Stimulated activated CD4-positive, alpha-beta T cell treated with anti-CD3 and anti-CD28 coated beads, Interleukin-4, amount 100 ng/mL, for 1 hour (primary cell): Measurements from ENCODE around the gene USO1.
"Not testable (repeated sequence)": the region's sequence is repeated elsewhere in the genome, so short reads cannot be mapped to it uniquely, and the experiment has no call there.

ENCODE experiments used
- DNase-seq: peaks from one replicate; pipeline ENCODE4 v3.0.0-alpha.2; 2020

Gene USO1

DNA sequence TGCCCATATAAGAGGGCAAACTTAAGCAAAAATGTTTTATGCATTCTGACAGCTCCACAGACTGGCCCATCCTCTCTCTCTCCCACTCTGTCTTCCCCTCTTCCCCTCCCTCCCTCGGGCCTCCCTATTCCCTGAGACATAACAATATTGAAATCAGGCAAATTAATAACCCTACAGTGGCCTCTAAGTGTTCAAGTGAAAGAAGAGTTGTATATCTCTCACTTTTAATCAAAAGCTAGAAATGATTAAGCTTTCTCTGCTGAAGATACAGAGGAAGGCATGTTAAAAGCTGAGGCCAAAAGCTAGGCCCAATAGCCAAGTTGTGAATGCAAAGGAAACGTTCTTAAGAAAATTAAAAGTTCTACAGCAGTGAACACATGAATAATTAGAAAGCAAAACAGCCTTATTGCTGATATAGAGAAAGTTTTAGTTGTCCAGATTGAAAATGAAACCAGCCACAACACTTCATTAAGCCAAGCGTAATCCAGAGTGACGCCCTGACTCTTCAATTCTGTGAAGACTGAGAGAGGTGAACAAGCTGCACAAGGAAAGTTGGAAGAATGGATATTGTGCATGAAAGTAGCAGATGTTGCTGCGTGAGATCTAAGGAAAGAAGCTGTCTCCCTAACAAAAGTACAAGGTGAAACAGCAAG lies 54.9 kb downstream of the USO1 start:
- no peak for DNase-seq

DNA sequence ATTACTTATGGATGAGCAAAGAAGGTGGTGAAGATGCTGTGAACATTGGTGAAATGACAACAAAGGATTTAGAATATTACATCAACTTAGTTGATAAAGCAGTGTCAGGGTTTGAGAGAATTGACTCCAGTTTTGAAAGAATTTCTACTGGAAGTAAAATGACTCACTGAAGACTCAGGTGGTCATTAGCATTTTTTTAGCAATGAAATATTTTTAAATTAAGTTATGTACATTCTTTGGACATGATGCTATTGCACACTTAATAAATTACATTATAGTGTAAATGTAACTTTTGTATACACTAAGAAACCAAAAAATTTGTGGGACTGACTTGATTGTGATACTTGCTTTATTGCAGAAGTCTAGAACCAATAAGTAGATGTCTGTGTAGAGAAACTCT lies 56.9 kb downstream of the USO1 start:
- no peak for DNase-seq

DNA sequence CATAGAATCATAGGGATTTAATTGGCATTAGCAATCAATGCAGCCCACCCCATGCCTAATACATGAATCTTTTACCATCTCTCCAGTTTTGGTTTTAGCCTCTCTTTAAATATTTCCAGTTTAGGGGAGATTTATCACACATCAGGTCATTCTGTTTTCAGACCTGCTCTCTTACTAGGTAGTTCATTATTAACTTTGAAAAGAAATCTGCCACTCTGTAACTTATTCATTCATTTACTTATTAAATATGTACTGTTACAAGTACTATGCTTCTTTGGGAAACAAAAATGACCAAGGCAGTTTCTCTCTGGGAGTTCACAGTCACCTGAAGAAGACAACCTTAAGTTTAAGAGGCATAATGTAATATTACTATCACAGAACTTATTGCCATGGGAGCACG lies 62.1 kb downstream of the USO1 start:
- no peak for DNase-seq

DNA sequence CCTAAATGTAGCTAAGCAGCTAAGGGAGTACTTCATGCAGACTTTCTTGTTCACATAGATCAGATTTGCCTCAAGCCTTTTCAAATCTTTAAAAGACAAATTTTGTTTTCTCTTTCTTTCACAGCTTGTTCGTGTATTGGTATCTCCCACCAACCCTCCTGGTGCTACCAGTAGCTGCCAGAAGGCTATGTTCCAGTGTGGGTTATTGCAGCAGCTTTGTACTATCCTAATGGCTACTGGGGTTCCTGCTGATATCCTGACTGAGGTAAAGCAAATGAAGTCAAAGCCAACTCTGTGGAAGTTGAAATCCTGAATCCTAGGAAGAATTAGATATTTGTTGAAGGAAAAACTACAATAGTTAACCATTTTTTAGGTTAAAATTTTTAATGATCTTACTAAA lies 62.6 kb downstream of the USO1 start:
- no peak for DNase-seq

DNA sequence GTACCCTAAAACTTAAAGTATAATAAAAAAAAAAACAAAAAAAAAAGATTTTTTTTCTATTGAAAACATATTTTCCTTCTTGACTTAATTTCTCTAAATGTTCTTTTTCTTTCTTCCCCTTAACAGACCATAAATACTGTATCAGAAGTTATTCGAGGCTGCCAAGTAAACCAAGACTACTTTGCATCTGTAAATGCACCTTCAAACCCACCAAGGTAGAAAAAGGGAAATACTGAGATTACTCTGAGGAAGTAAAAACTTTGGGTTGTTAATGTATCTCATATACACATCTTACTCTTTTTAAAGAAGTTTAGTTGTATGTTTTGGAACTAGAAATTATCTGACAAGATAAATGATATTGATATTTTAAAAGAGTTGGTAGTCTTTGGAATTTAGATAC lies 65.6 kb downstream of the USO1 start:
- no peak for DNase-seq

DNA sequence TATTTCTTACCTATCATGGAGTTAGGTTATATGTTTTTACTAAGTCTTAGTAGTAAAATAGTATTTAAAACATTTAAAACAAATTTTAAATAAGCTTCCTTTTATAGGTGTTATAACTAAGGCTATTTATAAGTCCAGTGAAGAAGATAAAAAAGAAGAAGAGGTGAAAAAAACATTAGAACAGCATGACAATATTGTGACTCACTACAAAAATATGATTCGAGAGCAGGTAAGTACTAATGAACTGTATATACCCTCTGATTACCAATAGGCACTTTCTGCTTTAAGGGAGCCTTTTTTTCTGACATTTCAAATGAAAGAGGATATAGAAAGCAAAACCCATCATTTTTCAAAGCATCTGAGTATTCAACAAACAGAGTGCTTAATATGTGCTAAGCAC lies 76.6 kb downstream of the USO1 start:
- DNase-seq = no peak

DNA sequence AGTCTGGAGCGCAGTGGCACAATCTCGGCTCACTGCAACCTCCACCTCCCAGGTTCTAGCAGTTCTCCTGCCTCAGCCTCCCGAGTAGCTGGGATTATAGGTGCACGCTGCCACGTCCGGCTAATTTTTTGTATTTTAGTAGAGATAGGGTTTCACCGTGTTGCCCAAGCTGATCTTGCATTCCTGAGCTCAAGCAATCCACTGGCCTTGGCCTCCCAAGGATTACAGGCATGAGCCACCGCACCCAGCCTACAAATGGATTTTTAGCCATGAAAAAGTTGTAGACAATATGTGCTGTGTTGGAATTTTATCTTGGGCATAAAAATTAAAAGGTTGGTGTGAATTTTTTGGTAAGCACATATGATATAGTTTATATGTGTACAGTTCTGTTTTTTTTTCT lies 81.7 kb downstream of the USO1 start:
- DNase-seq = not testable (repeated sequence)

DNA sequence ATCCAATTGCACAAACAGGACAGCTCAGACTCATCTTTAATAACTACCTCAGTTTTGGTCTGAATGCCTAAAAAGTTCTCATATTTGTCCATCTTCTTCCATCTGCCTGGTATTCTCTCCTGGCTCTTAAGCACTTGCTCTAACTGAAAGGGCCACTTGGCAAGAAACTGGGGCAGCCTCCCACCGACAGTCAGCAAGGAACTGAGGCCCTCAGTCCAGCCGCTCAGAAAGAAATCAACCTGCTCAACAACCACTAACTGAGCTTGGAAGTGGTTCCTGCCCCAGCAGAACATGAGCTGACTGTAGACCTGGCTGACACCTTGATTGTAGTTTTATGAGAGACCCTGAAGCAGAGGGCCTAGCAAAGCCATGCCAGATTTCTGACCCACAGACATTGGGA lies 93.5 kb downstream of the USO1 start:
- DNase-seq = no peak

DNA sequence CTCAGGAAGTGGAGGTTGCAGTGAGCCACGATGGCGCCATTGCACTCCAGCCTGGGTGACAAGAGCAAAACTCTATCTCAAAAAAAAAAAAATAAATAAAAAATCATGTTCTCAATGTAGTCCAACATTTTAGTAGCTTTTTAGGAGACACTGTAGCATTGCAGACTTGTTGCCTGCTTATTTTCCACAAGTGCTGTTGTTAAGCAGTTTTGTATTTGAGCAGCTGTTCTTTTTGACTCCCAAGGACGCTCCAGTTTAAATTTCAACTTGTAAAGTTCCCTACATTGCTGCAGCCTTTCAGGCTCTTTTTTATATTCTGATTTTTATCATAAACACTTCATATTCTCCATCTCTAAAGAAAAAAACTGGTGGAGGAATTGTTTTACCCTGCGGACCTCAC lies 94.7 kb downstream of the USO1 start:
- no peak for DNase-seq

DNA sequence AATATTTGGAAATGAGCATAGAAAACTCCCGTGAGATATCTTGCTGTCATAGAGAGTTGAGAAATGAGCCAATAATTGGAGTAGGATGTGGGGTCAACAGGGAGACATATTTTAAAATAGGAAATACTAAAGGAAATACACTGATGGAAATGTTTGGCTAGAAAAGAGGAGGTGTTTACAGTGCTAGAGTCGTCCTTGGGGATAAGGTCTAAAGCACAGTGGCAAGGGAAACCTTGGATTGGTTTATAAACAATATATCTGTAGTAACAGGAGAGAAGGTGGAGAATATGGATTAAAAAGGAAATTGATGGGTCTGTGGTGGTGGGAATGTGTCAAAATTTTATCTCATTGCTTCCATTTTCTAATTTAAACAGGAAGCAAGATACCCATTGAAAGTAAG lies 95.8 kb downstream of the USO1 start:
- no peak for DNase-seq

DNA sequence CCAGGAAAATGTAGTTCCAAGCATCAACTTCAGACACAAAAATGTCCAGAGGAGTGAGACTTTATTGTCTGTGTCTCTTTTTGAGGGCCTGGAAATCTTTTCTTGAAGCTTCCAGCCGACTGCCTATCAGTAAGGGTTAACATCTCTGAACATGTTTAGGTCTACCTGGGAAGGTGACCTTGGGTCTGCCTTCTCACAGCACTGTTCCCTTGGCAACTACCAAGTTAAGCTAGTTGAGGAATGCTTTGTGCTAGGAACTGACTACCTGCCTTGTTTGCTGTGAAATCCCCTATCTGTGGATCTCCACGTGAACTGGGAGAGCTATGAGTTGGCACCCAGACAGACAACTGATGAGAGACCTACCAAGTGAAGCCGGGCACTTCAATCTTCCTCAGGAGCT lies 96.3 kb downstream of the USO1 start:
- DNase-seq = no peak

DNA sequence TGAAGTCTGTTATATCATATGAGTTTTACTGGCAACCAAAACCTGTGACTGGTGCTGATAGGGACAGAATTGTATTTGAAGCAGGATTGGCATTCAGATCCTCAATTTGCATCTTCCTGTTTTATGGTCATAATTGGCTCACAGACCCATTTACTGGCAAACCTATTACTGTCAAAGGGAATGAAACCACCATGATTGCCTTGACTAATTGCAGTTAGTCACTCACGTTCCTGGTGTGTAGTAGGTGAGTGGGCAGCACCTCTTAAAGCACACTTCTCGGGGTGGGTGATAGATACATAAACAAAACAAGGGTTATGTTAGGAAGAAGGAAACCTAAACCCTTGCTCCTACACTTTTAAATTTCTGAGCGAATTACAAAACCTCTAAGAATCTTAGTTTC lies 96.8 kb downstream of the USO1 start:
- no peak for DNase-seq

DNA sequence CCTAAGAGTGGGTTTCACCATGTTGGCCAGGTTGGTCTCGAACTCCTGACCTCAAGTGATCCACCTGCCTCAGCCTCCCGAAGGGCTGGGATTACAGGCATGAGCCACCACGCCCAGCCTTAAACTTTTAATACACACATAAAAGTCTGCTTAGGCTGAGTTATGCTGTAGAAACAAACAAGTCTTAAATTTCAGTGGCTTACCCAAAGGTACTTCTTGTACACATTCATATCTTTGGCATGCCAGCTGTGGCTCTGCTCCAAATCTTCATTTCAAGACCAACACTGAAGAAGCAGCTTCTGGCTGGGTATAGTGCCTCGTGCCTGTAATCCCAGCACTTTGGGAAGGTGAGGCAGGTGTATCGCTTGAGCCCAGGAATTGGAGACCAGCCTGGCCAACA lies 97.6 kb downstream of the USO1 start:
- DNase-seq = no peak

DNA sequence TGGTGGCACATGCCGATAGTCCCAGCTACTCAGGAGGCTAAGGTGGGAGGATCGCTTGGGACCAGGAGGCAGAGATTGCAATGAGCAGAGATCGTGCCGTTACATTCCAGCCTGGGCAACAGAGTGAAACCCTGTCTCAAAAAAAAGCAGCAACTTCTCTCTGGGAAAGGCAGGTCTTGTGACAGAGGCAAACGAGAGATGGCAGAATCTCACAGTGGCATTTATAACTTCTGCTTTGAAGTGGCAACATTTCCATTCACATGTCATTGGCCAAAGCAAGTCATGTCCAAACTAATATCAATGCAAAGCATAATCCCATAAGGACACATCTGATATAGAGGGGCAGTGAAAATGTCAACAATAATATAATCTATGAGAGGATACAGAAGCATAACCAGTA lies 98.0 kb downstream of the USO1 start:
- no peak for DNase-seq

DNA sequence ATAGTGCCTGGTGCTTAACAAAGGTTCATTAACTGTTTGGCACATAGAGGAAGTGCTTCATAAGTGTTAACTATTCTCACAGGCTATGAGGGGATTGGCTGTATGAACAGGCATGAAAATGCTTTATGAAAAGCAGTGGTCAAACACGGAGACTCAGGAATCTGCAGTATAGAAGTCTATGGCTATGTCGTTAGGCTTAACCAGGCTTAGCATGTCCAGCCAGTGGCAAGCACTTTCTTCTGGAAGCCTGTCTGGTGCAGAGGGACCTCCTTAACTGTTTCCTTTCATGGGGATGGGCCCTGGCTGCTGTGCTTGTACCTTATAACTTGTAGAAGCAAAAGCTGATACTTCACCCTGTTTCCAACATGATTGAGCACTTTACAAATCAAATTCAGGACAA lies 99.4 kb downstream of the USO1 start:
- DNase-seq = no peak

DNA sequence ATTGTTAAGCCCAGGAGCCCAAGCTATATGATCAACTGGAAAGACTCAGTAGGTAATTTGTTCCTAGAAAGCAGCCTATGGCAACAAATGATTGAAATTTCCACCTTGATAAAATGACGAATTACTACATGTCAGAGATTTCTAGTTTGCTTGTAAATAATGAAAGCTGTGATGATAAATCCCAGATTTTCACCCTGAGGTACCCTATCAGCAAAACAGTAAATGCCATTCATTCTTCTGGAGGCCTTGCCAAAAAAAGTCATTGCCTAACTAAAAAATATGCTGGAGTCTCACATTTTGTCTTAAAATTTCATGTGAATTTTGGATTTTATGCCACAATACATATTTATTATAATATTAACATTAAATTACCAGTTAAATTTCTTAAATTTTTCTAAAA lies 106.5 kb downstream of the USO1 start:
- DNase-seq = no peak

DNA sequence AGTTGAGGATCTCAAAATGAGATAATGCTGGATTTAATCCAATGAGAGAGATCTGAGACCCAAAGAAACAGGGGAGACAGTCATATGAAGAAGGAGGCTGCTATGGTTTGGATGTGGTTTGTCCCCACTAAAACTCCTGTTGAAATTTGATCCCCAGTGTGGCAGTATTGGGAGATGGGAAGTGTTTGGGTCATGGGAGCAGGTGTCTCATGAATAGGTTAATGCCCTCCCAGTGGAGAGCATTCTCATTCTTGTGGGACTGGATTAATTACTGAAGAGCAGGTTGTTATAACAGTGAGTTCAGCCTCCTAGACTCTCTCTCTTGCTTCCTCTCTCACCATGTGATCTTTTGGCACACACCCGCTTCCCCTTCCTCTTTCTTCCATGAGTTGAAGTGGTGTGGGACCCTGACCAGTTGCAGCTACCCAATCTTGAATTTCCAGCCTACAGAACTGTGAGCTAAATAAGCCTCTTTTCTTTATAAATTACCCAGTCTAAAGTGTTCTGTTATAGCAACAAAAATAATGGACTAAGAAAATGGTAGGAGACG lies 107.6 kb downstream of the USO1 start:
- DNase-seq = no peak

DNA sequence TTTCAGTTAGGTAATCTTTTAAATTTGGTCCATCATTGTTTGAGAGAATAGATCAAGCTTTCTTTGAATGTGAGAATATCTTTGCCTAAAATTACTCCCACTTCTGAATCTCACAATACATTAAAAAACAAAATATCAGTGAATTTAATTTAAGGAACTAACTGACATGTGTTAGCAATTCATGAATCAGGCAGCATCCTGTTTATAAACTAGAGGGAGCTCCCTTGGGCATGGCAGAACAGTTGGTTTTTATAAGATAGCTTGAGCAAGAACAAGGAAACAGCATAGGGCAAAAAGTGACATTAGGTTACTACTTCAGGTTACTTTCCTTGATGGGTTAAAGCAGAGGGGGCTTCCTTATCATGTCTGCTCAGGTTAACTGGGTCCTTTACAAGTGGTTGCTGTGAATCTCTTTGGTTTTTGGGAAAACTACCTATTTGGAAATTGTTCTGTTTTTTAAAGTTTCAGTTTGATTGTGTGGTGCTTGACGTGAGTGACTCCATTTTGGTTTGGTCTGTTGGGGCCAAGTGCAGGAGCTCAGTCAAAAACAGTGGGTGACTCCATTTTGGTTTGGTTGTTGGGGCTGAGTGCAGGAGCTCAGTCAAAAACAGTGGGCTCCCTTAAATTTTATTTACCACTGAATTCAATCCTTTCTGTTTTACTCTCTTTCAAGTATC lies 109.9 kb downstream of the USO1 start:
- no peak for DNase-seq

DNA sequence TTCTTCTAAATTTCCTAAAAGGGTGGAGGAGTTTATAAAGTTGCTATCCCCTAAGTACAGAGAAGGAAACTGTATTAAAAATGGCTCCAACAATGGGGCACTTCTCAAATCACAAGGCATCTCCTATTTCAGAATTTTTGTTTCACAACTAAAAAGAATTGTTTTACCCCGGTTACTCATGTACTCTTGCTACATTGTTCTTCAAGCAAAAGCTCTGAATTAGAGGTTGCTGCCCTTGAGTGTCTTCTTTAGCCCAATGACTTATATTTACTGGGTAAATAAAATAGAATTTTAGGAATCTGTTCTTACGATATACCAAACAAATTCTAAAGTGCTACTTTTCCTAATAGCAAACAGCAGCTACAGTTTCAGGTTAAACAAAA lies 110.4 kb downstream of the USO1 start:
- DNase-seq = no peak

DNA sequence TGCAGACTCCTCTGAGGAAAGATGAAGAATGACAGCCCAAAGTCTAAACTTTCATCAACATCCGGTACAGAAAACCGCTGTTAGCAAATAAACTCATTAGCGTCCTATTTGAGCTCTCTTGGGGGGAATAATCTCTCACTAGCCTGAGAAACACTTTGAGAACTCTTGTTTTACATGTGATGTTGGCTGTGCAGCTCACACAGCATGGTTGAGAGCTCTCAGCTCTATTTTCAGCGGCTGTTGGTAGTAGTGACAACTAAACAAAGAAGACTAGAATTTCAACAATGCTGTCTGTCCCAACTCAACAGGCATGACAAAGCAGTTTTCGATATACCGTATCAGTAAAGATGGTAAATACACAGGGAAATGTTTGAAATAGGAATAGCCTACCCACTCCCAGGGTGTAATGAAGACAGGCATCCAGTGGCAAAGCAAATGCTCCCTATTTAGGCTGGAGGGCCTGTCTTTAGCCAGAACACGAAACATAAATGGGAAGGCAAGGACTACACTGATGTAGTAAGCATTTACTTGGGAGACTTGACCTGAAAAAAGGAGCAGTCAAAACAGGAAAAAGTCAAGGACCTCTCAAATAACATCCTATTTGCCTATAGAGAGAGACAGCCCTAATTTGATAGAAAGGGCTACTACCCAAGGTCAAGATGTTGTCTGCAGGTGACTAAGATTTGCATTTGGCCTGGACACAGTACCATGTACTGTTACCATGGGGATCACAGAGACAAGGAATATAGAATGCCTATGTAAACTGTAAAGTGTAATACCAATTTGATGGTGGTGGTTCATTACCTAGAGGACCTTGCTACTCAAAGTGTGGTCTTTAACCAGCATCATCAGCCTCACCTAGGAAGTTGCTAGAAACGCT lies 117.5 kb downstream of the USO1 start:
- DNase-seq = no peak

DNA sequence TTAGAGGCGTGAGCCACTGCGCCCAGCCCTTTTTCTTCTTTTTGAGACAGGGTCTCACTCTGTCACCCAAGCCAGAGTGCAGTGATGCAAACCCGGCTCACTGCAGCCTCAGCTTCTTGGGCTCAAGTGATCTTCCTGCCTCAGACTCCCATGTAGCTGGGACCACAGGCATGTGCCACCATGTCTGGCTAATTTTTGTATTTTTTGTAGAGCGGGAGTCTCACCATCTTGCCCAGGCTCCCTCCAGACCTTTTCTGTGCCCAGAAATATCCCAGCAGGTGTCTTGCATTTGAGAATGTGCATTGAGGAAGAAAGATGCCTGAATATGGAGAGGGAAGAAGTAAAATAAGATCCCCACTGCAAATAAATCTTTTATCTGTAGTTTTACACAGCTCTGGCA lies 119.2 kb downstream of the USO1 start:
- no peak for DNase-seq

DNA sequence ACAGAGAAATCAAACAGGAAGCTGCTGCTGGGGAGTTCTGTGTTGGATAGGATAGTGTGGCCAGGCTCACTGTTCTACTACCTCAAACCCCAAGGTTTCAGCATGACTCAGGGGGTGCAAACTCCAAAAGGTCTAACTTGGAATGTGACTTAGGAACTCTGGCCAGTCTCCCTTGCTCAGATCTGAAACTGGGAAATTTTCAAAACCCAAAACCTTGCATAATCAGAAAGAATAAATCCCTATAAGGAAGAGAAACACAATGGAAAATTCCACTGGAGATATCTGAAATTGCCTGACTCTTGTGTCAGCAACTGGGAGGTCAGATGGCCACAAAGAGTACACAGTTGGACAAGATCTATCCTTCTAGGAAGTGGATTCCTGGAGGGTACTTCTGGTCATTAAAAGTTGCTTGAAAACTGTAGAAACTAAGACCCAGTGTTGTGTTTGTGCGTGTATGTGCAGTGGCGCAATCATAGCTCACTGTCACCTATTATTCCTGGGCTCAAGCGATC lies 119.8 kb downstream of the USO1 start:
- DNase-seq = no peak

DNA sequence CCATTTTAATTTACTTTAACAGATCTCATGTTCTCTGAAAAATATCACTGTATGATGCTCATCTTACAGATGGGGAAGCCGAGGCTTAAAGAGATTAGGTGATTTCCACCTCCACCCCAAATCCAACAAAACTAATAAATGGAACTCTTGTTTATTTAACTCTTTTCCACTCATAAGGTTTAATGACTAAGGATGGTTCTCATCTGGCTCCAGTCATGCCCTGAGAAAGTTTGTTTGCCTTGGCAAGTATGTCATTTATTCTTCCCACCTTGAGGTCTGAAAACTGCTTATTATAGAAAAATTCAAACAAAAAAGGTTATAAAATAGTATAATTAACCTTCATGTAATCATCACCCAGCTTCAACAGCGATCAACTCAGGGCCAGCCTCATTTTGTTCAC lies 121.6 kb downstream of the USO1 start:
- no peak for DNase-seq
